Measurements from ENCODE around the gene SLC39A11. TPM values are rescaled to one million over a fixed set of nuclear protein-coding genes. Genes with fewer than 3 reads are reported as not detected.

Gene SLC39A11
- total RNA-seq, 1 experiment from 2014 or later = 46.4 TPM

DNA sequence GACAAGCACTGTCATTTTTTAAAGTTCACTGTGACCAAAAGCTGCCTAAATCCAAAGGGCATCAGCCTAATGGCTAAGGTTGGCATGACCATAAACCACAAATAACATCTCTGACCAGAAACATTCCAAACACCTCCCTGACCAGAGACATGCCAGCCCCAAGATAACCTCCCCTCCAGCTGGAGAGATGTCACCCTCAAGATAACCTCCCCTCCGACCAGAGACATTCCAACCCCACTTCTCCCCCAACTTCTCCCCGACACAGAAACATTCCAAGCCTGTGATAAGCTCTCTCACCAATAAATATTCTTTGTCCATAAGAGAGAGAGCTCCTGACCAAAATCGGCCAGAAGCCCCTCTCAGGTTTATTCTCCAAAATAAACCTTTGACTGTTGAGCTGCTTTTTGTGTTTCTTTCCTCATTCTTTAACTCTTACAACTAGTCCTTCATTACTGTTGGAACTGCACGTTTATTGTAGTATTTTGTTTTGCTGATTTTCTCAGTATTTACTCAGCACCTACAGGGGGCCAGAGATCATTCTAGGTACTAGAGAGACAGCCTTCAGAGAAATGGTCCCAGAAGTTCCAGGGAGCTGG is 325.6 kb downstream of the SLC39A11 start (continued):
- TF ChIP-seq, protein P1, sequence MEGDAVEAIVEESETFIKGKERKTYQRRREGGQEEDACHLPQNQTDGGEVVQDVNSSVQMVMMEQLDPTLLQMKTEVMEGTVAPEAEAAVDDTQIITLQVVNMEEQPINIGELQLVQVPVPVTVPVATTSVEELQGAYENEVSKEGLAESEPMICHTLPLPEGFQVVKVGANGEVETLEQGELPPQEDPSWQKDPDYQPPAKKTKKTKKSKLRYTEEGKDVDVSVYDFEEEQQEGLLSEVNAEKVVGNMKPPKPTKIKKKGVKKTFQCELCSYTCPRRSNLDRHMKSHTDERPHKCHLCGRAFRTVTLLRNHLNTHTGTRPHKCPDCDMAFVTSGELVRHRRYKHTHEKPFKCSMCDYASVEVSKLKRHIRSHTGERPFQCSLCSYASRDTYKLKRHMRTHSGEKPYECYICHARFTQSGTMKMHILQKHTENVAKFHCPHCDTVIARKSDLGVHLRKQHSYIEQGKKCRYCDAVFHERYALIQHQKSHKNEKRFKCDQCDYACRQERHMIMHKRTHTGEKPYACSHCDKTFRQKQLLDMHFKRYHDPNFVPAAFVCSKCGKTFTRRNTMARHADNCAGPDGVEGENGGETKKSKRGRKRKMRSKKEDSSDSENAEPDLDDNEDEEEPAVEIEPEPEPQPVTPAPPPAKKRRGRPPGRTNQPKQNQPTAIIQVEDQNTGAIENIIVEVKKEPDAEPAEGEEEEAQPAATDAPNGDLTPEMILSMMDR (IDR thresholded peaks at IDR 0.05 in 2 of 3, conservative IDR thresholded peaks at IDR 0.05 in 1 of 3; ENCODE audit: borderline replicate concordance in 1 of 3, insufficient read depth in 1 of 3, low read depth in 2 of 3, low read length in 2 of 3) = no peak
- TF ChIP-seq ZFX (IDR thresholded peaks at IDR 0.05) (no peak), TCF7L2 (IDR thresholded peaks at IDR 0.05; ENCODE audit: borderline replicate concordance, extremely low read depth, insufficient read depth, insufficient read length) (no peak), ZNF274 (IDR thresholded peaks at IDR 0.05; ENCODE audit: low read depth, low read length) (no peak), SRF (IDR thresholded peaks at IDR 0.05; ENCODE audit: low read depth) (no peak), FOSL1 (IDR thresholded peaks at IDR 0.05; ENCODE audit: low read depth) (no peak), POLR2AphosphoS5 (IDR thresholded peaks at IDR 0.05; ENCODE audit: low read depth, low read length) (no peak), EZH2 (IDR thresholded peaks at IDR 0.05) (no peak), ELF1 (IDR thresholded peaks at IDR 0.05; ENCODE audit: borderline replicate concordance, low read depth) (no peak), JUND (IDR thresholded peaks at IDR 0.05) (no peak), SP1 (IDR thresholded peaks at IDR 0.05; ENCODE audit: low read depth) (no peak), RAD21 (IDR thresholded peaks at IDR 0.05; ENCODE audit: low read depth) (no peak)

DNA sequence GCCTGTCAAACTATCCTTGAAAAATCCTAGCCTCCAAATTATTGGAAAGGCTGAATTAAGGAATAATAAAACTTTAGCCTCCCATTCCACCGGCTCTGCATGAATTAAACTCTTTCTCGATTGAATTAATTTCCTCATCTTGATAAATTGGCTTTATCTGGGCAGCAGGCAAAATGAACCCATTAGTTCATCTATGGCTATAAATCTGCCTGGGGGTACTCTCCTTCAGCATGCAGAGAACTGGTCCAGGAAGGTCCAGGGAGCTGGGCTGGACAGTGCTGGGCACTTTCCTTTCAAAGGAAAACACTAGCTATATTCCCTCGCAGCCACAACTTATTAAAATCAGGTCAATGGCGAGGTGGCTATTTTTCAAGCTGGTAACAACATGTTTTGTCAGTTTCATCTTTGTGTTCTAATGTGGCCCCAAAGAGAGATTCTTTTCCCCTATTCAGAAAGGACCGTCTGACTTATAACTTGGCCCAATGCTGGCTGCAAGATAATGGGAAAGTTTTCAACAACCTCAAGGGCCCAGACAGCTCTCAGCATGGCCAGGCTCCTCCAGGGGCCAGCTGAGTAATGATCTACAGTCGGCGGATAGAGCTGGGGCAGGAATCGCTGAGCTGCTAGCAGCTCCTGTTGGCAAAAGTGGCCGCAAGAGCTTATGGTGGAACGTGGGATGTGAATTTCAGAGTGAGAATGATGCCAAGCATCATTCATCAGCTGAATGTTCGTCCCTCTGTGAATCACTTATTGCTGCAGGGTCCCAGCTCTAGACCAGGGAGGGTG is 326.9 kb downstream of the SLC39A11 start:
- Histone ChIP-seq H3K9ac (ENCODE audit: low read length) (no peak overlapping the region), H3K4me2 (ENCODE audit: low read length) (no peak overlapping the region), H2AFZ (ENCODE audit: low read depth, low read length, poor library complexity, severe bottlenecking) (no peak overlapping the region), H3K27ac (ENCODE audit: low read depth, low read length) (no peak overlapping the region), H3K79me2 (ENCODE audit: insufficient read depth, low read length) (no peaks in the 10 kb centered on the region), H3K4me3 (replicated peaks in 1 of 2; ENCODE audit: low read depth in 1 of 2, low read length in 2 of 2) (no peak overlapping the region), H3K9me3 (ENCODE audit: control insufficient read depth in 1 of 2, insufficient read depth in 1 of 2, low read depth in 1 of 2, low read length in 2 of 2) (no peaks in the 10 kb centered on the region), H3K27me3 (ENCODE audit: insufficient read depth, low read length) (no peaks in the 10 kb centered on the region), H3K36me3 (ENCODE audit: control insufficient read depth in 1 of 2, insufficient read depth in 2 of 2, low read length in 2 of 2) (no peaks in the 10 kb centered on the region), H3K9me2 (ENCODE audit: insufficient read depth) (no peaks in the 10 kb centered on the region), H3K4me1 (ENCODE audit: control insufficient read depth in 1 of 2, insufficient read depth in 2 of 2, low read length in 2 of 2) (no peaks in the 10 kb centered on the region), H4K20me1 (ENCODE audit: insufficient read depth) (no peaks in the 10 kb centered on the region)
- RAD21 ChIA-PET (ENCODE audit: low non-redundant PET in 1 of 2, low total read pairs in 2 of 2, uncharacterized antibody in 2 of 2, unreplicated experiment in 2 of 2) = no interaction called here
- DNase-seq (ENCODE audit: low read depth, low spot score) = no peak
- no peak for ATAC-seq
- BruUV-seq (replicated peaks) = no TSS peak
- POLR2A ChIA-PET = no interaction called here
- CTCF ChIA-PET = interaction anchor here (0.8 kb wide), 1 partner anchor 426 kb away, joined by 3 read pairs; no protein-coding TSS in a partner anchor
- intact Hi-C loops (cut with micrococcal nuclease) = no loop called here
- TF ChIP-seq ZNF274 (IDR thresholded peaks at IDR 0.05; ENCODE audit: low read depth, low read length) (no peak), YY1 (IDR thresholded peaks at IDR 0.05; ENCODE audit: extremely low read depth, insufficient replicate concordance, low read depth, low read length) (no peak), CBX3 (IDR thresholded peaks at IDR 0.05; ENCODE audit: low read depth) (no peak), FOSL1 (IDR thresholded peaks at IDR 0.05; ENCODE audit: low read depth) (no peak), POLR2AphosphoS5 (IDR thresholded peaks at IDR 0.05; ENCODE audit: low read depth, low read length) (no peak), SP1 (IDR thresholded peaks at IDR 0.05; ENCODE audit: low read depth) (no peak), ELF1 (IDR thresholded peaks at IDR 0.05; ENCODE audit: borderline replicate concordance, low read depth) (no peak)
- TF ChIP-seq, protein P2, sequence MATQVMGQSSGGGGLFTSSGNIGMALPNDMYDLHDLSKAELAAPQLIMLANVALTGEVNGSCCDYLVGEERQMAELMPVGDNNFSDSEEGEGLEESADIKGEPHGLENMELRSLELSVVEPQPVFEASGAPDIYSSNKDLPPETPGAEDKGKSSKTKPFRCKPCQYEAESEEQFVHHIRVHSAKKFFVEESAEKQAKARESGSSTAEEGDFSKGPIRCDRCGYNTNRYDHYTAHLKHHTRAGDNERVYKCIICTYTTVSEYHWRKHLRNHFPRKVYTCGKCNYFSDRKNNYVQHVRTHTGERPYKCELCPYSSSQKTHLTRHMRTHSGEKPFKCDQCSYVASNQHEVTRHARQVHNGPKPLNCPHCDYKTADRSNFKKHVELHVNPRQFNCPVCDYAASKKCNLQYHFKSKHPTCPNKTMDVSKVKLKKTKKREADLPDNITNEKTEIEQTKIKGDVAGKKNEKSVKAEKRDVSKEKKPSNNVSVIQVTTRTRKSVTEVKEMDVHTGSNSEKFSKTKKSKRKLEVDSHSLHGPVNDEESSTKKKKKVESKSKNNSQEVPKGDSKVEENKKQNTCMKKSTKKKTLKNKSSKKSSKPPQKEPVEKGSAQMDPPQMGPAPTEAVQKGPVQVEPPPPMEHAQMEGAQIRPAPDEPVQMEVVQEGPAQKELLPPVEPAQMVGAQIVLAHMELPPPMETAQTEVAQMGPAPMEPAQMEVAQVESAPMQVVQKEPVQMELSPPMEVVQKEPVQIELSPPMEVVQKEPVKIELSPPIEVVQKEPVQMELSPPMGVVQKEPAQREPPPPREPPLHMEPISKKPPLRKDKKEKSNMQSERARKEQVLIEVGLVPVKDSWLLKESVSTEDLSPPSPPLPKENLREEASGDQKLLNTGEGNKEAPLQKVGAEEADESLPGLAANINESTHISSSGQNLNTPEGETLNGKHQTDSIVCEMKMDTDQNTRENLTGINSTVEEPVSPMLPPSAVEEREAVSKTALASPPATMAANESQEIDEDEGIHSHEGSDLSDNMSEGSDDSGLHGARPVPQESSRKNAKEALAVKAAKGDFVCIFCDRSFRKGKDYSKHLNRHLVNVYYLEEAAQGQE (IDR thresholded peaks at IDR 0.05; ENCODE audit: low read depth) = no peak
- TF ChIP-seq, protein P3, sequence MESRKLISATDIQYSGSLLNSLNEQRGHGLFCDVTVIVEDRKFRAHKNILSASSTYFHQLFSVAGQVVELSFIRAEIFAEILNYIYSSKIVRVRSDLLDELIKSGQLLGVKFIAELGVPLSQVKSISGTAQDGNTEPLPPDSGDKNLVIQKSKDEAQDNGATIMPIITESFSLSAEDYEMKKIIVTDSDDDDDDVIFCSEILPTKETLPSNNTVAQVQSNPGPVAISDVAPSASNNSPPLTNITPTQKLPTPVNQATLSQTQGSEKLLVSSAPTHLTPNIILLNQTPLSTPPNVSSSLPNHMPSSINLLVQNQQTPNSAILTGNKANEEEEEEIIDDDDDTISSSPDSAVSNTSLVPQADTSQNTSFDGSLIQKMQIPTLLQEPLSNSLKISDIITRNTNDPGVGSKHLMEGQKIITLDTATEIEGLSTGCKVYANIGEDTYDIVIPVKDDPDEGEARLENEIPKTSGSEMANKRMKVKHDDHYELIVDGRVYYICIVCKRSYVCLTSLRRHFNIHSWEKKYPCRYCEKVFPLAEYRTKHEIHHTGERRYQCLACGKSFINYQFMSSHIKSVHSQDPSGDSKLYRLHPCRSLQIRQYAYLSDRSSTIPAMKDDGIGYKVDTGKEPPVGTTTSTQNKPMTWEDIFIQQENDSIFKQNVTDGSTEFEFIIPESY (IDR thresholded peaks at IDR 0.05; ENCODE audit: extremely low read depth, insufficient replicate concordance, low read length) = no peak
